SU-DHL-6 (cell line): ENCODE measurements around the gene IGLL5.
"Not testable (repeated sequence)": the region's sequence is repeated elsewhere in the genome, so short reads cannot be mapped to it uniquely, and the experiment has no call there.

Source experiments
- EZH2phosphoT487 ChIP-seq: fragments of 200-600 bp; sonication (generic), shearing (Covaris generic); conservative IDR thresholded peaks from 2 replicates; pipeline ENCODE4 v1.6.1; 2018; ENCODE audit warnings: mild to moderate bottlenecking, antibody characterized with exemption, low read length, moderate library complexity, mixed read lengths
- TF ChIP-seq, protein P1 (sequence below): fragments of 200-600 bp; sonication (generic); IDR thresholded peaks from one replicate; pipeline ENCODE4 v1.5.1; 2017; ENCODE audit warnings: antibody characterized with exemption, mild to moderate bottlenecking, low read length, moderate library complexity; ENCODE audit not compliant: insufficient read depth, poor library complexity, severe bottlenecking

DNA sequence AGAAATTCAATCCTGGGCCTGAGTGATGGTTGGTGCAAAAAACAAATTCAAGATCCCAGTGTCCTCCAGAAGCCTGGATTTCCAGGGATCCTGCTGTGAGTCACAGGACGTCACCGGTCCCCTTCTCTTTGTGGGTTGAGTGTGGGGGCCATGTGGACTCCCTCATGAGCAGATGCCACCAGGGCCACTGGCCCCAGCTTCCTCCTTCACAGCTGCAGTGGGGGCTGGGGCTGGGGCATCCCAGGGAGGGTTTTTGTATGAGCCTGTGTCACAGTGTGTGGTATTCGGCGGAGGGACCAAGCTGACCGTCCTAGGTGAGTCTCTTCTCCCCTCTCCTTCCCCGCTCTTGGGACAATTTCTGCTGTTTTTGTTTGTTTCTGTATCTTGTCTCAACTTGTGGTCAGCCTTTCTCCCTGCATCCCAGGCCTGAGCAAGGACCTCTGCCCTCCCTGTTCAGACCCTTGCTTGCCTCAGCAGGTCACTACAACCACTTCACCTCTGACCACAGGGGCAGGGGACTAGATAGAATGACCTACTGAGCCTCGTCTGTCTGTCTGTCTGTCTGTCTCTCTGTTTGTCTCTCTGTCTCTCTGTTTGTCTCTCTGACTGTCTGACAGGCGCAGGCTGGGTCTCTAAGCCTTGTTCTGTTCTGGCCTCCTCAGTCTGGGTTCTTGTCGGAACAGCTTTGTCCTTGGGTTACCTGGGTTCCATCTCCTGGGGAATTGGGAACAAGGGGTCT lies 11.9 kb downstream of the IGLL5 start:
- TF ChIP-seq, protein P1, sequence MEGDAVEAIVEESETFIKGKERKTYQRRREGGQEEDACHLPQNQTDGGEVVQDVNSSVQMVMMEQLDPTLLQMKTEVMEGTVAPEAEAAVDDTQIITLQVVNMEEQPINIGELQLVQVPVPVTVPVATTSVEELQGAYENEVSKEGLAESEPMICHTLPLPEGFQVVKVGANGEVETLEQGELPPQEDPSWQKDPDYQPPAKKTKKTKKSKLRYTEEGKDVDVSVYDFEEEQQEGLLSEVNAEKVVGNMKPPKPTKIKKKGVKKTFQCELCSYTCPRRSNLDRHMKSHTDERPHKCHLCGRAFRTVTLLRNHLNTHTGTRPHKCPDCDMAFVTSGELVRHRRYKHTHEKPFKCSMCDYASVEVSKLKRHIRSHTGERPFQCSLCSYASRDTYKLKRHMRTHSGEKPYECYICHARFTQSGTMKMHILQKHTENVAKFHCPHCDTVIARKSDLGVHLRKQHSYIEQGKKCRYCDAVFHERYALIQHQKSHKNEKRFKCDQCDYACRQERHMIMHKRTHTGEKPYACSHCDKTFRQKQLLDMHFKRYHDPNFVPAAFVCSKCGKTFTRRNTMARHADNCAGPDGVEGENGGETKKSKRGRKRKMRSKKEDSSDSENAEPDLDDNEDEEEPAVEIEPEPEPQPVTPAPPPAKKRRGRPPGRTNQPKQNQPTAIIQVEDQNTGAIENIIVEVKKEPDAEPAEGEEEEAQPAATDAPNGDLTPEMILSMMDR: not testable (repeated sequence)
- TF ChIP-seq EZH2phosphoT487: not testable (repeated sequence)
